Epithelial cell of esophagus (primary cell): Measurements from ENCODE around the gene NUDCD3.

Experiments used
- DNase-seq: peaks from one replicate; pipeline ENCODE4 v3.0.0; 2010; ENCODE audit warnings: low read depth
- H3K4me3 ChIP-seq: 2 replicates; pipeline ENCODE4 v1.5.1; 2011; ENCODE audit warnings: mild to moderate bottlenecking, low read length, control low read depth
- CTCF ChIP-seq: IDR thresholded peaks from 2 replicates; pipeline ENCODE4 v1.5.1; 2011; ENCODE audit warnings: low read depth, mild to moderate bottlenecking, low read length, control low read depth, inconsistent platforms; ENCODE audit not compliant: insufficient read depth; ENCODE audit errors: missing control alignments

The NUDCD3 gene

GRCh38 chr7:44477063-44477830 is 13.2 kb downstream of the NUDCD3 start:
- H3K4me3 ChIP-seq = no peak overlapping the region
- peak; percentile 91 for DNase-seq
- TF ChIP-seq CTCF = peak; percentile 100

- no peak overlapping the region for H3K4me3 ChIP-seq
- TF ChIP-seq CTCF = no peak
- no peak for DNase-seq
These were observed 14.1 kb downstream of the NUDCD3 start for GRCh38 chr7:44476313-44476712.

- TF ChIP-seq CTCF = no peak
- no peak overlapping the region for H3K4me3 ChIP-seq
- peak; percentile 88 for DNase-seq
These were observed 17.2 kb downstream of the NUDCD3 start for GRCh38 chr7:44473295-44473694.

- no peak for TF ChIP-seq CTCF
- peak; percentile 43 for DNase-seq
- no peak overlapping the region for H3K4me3 ChIP-seq
These were observed 17.6 kb downstream of the NUDCD3 start for GRCh38 chr7:44472843-44473242.

- DNase-seq = no peak
- no peak for TF ChIP-seq CTCF
- H3K4me3 ChIP-seq = no peak overlapping the region
These were observed 18.6 kb downstream of the NUDCD3 start for GRCh38 chr7:44471850-44472249.

GRCh38 chr7:44471436-44471835 is 19.0 kb downstream of the NUDCD3 start:
- no peak overlapping the region for H3K4me3 ChIP-seq
- no peak for DNase-seq
- TF ChIP-seq CTCF = no peak

GRCh38 chr7:44470628-44471245 is 19.7 kb downstream of the NUDCD3 start:
- TF ChIP-seq CTCF = no peak
- no peak for DNase-seq
- H3K4me3 ChIP-seq = no peak overlapping the region
